ENCODE results near the gene DCLRE1B. TPM values are rescaled to one million over a fixed set of nuclear protein-coding genes. Genes with fewer than 3 reads are reported as not detected.

The DCLRE1B gene
- total and polyA plus RNA-seq, 9 of the 15 experiments (the other 6 are each of a cell fraction or from before 2014, with no cell fraction given): 10.6 to 28.8 (median 17.2) TPM

- TF ChIP-seq RERE (CRISPR knock-in tag; IDR thresholded peaks at IDR 0.05; ENCODE audit: borderline replicate concordance): no peak
- peak in 1 of 2 experiments; percentile 76; a peak in 2 of 4 replicates for TF ChIP-seq HDAC1 (IDR thresholded peaks at IDR 0.05)
- no peak for TF ChIP-seq ZBTB33 (CRISPR knock-in tag; IDR thresholded peaks at IDR 0.05)
- TF ChIP-seq ELK3 (CRISPR knock-in tag; IDR thresholded peaks at IDR 0.05): no peak
- TF ChIP-seq ADNP (tag; IDR thresholded peaks at IDR 0.05): no peak
- TF ChIP-seq ZNF347 (CRISPR knock-in tag; IDR thresholded peaks at IDR 0.05; ENCODE audit: low read depth): no peak
- TF ChIP-seq ZFP91 (CRISPR knock-in tag; IDR thresholded peaks at IDR 0.05): no peak
Observed at GRCh38 chr1:113904293-113904673, 843 bp upstream of the DCLRE1B start (continued).

Data from K562 (cell line).